Central memory CD8-positive, alpha-beta T cell (primary cell): ENCODE results near the gene ANAPC13.

Experiments used
- ATAC-seq: fragments of 150-1000 bp; cut with Tn5 transposase; replicated peaks from 2 replicates; pipeline ENCODE4 v1.10.0; 2022; ENCODE audit warnings: mild to moderate bottlenecking, moderate FRiP score, moderate number of reproducible peaks; ENCODE audit not compliant: poor library complexity, severe bottlenecking; ENCODE audit errors: extremely low read depth
- DNase-seq, 2 donors: peaks; one replicate each; pipeline ENCODE4 v3.0.0; 2021; ENCODE audit warnings: low spot score in 2 of 2
- H3K27ac Mint-ChIP-seq: one replicate; pipeline ENCODE4 v1.8.0; 2022; ENCODE audit warnings: low read depth, mild to moderate bottlenecking, moderate library complexity, mixed read lengths
- H3K27me3 Mint-ChIP-seq: one replicate; pipeline ENCODE4 v1.8.0; 2022; ENCODE audit warnings: mixed read lengths
- H3K36me3 Mint-ChIP-seq: one replicate; pipeline ENCODE4 v1.8.0; 2022; ENCODE audit warnings: mild to moderate bottlenecking, moderate library complexity, mixed read lengths; ENCODE audit not compliant: insufficient read depth
- H3K4me1 Mint-ChIP-seq: one replicate; pipeline ENCODE4 v1.8.0; 2022; ENCODE audit warnings: mixed read lengths
- H3K4me3 Mint-ChIP-seq: one replicate; pipeline ENCODE4 v1.8.0; 2022; ENCODE audit warnings: mild to moderate bottlenecking, moderate library complexity, mixed read lengths
- H3K9me3 Mint-ChIP-seq: one replicate; pipeline ENCODE4 v1.8.0; 2022; ENCODE audit warnings: mixed read lengths

ANAPC13 gene

GRCh38 chr3:134441321-134441720 lies 44.5 kb downstream of the ANAPC13 start:
- H3K36me3 Mint-ChIP-seq: no peaks in the 10 kb centered on the region
- peaks cover 64% of the 10 kb centered on the region for H3K27me3 Mint-ChIP-seq

DNA sequence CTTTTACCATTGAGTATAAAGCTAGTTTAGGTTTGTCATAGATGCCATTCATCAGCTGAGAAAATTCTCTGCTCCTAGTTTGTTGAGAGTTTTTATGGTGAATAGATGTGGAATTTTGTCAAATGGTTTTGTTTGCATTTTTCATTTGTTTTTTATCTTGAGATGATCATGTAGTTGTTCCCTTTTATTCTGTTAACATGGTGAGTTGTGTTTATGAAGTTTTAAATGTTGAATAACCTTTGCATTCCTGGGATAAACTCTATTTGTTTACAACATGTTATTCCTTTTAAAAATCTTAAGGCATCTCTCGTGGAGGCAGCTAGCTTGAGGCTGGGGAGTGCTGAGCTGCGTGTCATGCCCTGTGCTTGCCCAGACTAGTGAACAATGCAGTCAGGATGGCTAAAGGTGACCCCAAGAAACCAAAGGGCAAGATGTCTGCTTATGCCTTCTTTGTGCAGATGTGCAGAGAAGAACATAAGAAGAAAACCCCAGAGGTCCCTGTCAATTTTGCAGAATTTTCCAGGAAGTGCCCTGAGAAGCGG lies 48.5 kb downstream of the ANAPC13 start:
- no peak for DNase-seq
- Mint-ChIP-seq H3K27me3 (peaks cover 58% of the 10 kb centered on the region), H3K36me3 (no peaks in the 10 kb centered on the region), H3K4me3 (no peak overlapping the region), H3K9me3 (no peaks in the 10 kb centered on the region), H3K27ac (no peak overlapping the region), H3K4me1 (no peaks in the 10 kb centered on the region)
- ATAC-seq: no peak

More at GRCh38 chr3:134441321-134441720, 44.5 kb downstream of the ANAPC13 start:
- ATAC-seq (no peak), DNase-seq (no peak)
- H3K27ac Mint-ChIP-seq: no peak overlapping the region
- H3K4me1 Mint-ChIP-seq: no peaks in the 10 kb centered on the region
- no peak overlapping the region for H3K4me3 Mint-ChIP-seq
- peaks cover 16% of the 10 kb centered on the region for H3K9me3 Mint-ChIP-seq

DNA sequence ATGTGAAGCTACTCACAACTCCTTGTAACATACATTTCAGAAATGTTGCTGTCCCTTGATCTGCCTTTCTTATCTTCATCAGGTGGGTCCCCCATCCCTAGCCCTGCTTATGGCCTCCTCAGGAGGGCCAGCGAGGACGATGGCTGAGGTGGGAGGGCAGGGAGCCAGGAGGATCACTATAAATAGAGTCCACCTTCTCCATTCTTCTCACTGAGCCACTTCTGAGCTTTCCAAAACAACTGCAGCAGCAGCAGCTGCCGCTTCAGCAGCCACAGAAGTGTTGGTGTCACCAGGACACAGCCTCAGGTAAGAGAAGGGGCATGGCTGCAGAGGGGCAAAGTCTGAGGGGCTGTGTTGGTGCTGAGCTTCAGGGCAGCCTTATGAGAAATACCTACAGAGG lies 53.5 kb downstream of the ANAPC13 start:
- Mint-ChIP-seq H3K4me1 (no peaks in the 10 kb centered on the region), H3K27ac (no peak overlapping the region), H3K4me3 (no peak overlapping the region), H3K9me3 (no peaks in the 10 kb centered on the region), H3K36me3 (no peaks in the 10 kb centered on the region), H3K27me3 (peaks cover 52% of the 10 kb centered on the region)
- ATAC-seq: no peak
- no peak for DNase-seq

- Mint-ChIP-seq H3K36me3 (no peaks in the 10 kb centered on the region), H3K27ac (no peak overlapping the region), H3K27me3 (peaks cover 46% of the 10 kb centered on the region), H3K4me3 (no peak overlapping the region), H3K9me3 (no peaks in the 10 kb centered on the region), H3K4me1 (no peaks in the 10 kb centered on the region)
- DNase-seq (no peak), ATAC-seq (no peak)
Measured at GRCh38 chr3:134430950-134431445, 54.8 kb downstream of the ANAPC13 start.

- Mint-ChIP-seq H3K27ac (no peak overlapping the region), H3K36me3 (no peaks in the 10 kb centered on the region)
- ATAC-seq: no peak
Measured at GRCh38 chr3:134430174-134430573, 55.6 kb downstream of the ANAPC13 start.

GRCh38 chr3:134428401-134428800 lies 57.4 kb downstream of the ANAPC13 start:
- Mint-ChIP-seq H3K27ac (no peak overlapping the region), H3K4me3 (no peak overlapping the region), H3K27me3 (peaks cover 37% of the 10 kb centered on the region), H3K36me3 (no peaks in the 10 kb centered on the region), H3K9me3 (no peaks in the 10 kb centered on the region), H3K4me1 (no peaks in the 10 kb centered on the region)
- no peak for ATAC-seq
- DNase-seq: no peak

More at GRCh38 chr3:134430174-134430573, 55.6 kb downstream of the ANAPC13 start:
- Mint-ChIP-seq H3K9me3 (no peaks in the 10 kb centered on the region), H3K27me3 (peaks cover 44% of the 10 kb centered on the region), H3K4me1 (no peaks in the 10 kb centered on the region), H3K4me3 (no peak overlapping the region)
- DNase-seq: no peak
